AG10803 (cell line): ENCODE data around the gene GZF1.
A peak's percentile ranks its signal among the peaks of the same experiment; 100 is the strongest.

Experiments used
- DNase-seq: peaks from one replicate; pipeline ENCODE4 v3.0.0; 2010; ENCODE audit warnings: low read depth
- H3K4me3 ChIP-seq: 2 replicates; pipeline ENCODE4 v1.5.1; 2011; ENCODE audit warnings: mild to moderate bottlenecking, low read length, control low read depth
- CTCF ChIP-seq: conservative IDR thresholded peaks from 2 replicates; pipeline ENCODE4 v1.5.1; 2011; ENCODE audit warnings: mild to moderate bottlenecking, low read length, control low read depth, inconsistent platforms

Gene GZF1

DNA sequence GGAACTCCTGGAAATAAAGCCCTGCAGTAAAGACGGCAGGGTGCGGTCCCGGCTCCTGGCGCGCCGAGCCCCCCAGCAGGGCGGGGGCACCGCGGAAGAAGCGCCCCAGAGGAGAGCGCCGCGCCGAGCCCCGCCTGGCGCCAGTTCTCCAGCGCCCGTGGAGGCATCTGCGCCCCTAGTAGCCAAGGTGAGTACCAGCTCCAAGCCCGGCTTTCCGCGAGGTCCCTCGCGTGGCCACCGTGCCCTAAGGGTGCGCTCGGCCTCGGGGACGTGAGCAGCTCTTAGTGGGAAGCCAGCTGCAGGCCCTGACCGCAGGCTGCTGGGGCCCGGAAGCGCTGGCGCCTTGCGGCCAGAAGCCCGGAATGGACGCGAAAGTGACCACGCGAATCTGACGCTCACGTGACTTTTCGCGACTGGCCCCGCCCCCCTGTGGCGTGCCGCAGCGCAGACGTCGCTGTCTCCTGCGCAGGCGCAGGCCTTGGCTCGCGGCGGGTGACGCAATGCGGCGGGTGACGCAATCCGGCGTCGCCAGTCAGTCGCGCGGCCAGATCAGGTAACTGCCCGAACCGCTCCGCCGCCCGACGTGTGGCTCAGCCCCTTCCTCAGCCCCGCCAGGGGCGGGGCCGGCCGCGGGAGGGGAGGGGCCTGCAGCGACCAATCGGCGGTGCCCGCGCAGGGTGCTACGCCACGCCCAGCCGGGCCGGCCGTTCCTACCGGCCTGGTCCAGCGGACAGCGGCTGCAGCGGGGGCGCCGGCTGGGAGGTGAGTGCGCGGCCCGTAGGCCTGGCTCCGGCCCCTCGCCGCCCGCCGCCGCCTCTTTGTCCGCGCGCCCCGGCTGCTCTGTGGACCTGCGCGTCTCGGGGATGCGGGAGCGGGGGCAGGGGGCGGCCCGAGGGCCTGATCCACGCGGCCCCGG is at the start of gene GZF1:
TSS of gene GZF1 (plus strand) at position 707 of the 916 bp plus-strand sequence. CDS start 2,202 bp downstream, outside the sequence.
- DNase-seq, result peak; percentile 97
- peak within 1 kb of the TSS; percentile 78 for H3K4me3 ChIP-seq
- TF ChIP-seq CTCF, result peak; percentile 1; the same call in 1 of the 2 replicates

GRCh38 chr20:23313271-23313670 is 48.7 kb upstream of the GZF1 start:
- TF ChIP-seq CTCF, result no peak
- no peak overlapping the region for H3K4me3 ChIP-seq
- DNase-seq, result no peak

DNA sequence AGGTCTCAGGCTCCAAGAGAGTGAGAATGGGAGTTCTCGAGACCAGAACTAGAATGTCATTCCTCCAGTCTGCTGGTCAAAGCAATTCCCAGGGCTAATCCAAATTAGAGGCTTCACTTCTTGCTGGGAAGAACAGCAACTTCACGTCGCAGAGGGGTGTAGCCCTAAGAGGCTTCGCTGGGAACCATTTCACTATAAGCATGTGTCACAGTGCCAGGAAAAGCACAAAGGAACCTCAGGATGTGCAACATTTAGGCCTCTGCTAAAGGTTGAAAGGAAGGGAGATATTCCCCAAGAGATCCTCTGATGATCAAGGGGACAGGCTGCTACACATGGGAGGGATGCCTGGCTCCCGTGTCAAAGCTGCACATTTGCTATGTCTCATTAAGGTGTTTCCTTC is 47.3 kb upstream of the GZF1 start:
- TF ChIP-seq CTCF, result no peak
- H3K4me3 ChIP-seq, result no peak overlapping the region
- no peak for DNase-seq

DNA sequence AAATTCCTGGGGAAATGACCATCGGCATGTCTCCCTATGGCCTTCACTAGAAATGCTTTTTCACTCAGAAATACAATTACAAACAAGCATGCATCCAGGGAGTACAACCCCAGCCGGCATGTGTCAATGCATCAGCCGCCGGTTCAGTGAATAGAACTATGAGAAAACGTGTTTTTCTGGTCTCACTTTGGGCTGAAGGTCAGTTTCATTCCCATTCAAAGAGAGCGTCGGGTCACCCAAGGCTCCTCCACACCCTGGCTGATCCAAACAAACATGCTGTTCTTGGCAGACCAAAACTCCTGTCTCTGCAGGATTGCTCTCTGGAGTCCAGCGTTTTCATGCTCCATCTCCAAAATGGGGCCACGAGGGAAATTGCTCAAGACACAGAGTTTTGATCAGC is 46.9 kb upstream of the GZF1 start:
- TF ChIP-seq CTCF, result no peak
- no peak for DNase-seq
- no peak overlapping the region for H3K4me3 ChIP-seq

DNA sequence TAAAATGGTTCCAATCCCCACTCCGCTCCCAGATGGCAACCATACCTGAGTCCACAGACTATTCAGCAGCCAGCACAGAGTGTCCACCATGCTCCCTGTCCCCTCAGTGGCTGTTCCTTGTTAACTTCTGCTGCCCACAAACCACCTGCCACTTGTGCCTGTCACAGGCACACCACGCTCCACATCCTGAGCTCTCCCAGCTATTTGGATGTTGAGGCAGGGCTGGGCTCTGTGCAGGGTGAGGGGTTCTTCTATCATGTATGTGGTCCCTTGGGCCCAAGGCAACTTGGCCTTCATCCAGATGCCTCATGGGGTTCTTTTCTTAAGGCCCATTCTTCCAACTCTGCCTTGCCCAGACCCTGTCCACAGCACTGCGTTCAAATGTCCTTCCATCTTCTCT is 45.4 kb upstream of the GZF1 start:
- no peak for DNase-seq
- TF ChIP-seq CTCF, result no peak
- no peak overlapping the region for H3K4me3 ChIP-seq

- H3K4me3 ChIP-seq, result no peak overlapping the region
- DNase-seq, result no peak
- TF ChIP-seq CTCF, result no peak
These were observed 44.9 kb upstream of the GZF1 start for GRCh38 chr20:23317081-23317480.

- DNase-seq, result no peak
- H3K4me3 ChIP-seq, result no peak overlapping the region
- TF ChIP-seq CTCF, result no peak
These were observed 43.6 kb upstream of the GZF1 start for GRCh38 chr20:23318347-23318746.
